Activated CD8-positive, alpha-beta memory T cell treated with anti-CD3 and anti-CD28 coated beads, Interleukin-2, amount 50 U/mL, for 24 hours (primary cell): ENCODE measurements around the gene CEACAM5.
"Not testable (repeated sequence)": the region's sequence is repeated elsewhere in the genome, so short reads cannot be mapped to it uniquely, and the experiment has no call there.

Experiments used
- DNase-seq: peaks from one replicate; pipeline ENCODE4 v3.0.0-alpha.2; 2020; ENCODE audit errors: extremely low read depth

The CEACAM5 gene

DNA sequence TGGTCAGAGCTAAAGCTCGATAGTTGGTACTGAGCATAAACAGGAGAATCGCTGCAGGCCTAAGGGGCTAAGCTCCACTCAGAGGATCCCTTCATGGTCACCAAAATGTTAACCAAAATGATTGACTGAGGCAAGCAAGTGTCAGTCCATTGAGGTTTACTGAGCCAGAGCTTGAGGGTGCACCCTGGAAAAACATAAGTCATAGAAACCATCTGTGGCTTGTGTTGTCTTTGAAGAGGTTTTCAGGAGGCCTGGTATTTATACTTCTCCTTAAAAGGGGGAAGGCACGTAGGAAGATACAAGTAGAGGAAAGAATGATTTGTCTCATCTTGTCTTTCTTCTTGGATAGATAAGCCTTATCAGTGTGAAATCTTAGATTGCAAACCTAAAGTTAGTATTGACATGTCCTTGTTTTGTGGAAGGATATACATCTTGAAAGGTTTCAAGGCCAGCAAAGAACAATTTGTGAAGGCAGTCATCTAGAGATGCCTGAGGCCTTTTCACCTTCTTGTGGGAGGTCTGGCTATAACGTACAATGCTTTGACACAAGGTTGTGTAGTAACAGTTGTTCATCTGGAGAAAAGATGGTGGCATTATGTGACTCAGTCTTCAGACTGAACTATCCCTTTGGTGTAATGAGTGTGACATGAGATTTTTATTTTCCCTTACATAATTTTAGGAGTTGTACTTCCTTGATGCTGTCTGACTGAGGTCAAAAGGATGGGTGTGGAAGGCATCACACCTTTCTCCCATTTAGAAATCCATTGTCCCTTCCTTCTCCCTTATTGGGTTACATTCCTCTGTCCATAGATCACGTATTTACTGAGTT lies 32.2 kb downstream of the CEACAM5 start:
- no peak for DNase-seq

GRCh38 chr19:41741244-41741554 lies 32.8 kb downstream of the CEACAM5 start:
- DNase-seq = no peak

DNA sequence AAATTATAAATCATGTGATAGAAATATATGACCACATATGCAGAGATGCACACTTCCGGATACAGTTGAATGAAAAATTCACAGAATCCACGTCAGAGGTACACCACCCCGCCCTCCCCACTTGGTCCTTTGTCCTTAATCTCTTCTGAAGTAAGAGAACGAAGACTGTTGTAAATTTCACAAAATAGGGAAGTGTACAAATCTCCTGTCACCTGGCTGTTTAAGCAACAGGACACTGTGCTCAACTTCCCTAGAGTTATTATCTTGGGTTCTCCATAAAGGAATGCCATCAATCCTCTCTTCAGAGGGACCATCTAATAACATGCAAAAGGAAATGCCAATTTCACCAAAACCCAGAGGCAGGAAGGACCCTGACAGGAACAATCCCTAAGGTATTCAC lies 36.4 kb downstream of the CEACAM5 start:
- DNase-seq = no peak

GRCh38 chr19:41745756-41746155 lies 37.3 kb downstream of the CEACAM5 start:
- no peak for DNase-seq

DNA sequence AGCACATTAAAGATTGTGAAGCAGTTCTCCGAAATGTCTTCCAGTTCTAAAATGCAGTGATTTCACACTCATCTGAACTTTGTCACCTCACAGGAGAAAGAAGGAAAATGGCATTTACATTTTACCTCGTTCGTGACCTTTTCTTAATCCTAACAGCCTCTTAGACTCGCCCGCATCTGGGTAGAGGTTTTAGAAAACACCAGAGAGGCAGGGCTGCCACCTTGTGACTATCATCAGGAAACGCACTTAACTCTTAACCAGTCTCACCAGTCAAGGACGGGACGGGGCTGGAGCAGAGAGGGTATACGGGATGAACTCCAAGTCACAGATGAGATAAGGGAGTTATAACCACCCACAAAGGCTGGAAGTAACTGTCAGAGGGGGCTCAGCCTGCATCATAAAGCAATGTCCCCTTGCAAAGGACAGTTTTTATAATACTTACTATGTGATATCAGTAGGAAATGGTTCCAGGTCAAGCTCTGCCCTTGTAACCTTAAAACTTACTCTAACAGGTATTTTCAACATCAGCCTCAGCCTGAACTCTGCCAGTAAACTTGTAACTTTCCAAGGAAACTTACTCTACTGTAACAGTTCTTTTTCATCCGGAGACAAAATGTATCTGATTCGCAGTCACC lies 38.3 kb downstream of the CEACAM5 start:
- DNase-seq = peak; percentile 18

DNA sequence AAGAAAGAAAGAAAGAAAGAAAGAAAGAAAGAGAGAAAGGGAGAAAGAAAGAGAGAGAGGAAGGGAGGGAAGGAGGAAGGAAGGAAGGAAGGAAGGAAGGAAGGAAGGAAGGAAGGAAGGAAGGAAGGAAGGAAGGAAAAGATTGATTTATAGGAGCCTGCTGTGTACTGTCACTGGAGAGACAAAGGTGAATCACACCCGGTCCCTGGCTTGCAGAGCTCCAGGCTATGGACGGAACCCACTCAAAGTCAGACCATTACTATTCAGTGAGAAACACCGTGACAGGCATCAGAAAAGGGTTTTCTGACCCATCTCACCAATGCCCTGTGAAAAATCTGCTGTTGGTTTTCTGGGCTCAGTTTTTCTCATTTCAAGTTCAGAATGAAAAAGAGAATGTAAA lies 39.6 kb downstream of the CEACAM5 start:
- no peak for DNase-seq

DNA sequence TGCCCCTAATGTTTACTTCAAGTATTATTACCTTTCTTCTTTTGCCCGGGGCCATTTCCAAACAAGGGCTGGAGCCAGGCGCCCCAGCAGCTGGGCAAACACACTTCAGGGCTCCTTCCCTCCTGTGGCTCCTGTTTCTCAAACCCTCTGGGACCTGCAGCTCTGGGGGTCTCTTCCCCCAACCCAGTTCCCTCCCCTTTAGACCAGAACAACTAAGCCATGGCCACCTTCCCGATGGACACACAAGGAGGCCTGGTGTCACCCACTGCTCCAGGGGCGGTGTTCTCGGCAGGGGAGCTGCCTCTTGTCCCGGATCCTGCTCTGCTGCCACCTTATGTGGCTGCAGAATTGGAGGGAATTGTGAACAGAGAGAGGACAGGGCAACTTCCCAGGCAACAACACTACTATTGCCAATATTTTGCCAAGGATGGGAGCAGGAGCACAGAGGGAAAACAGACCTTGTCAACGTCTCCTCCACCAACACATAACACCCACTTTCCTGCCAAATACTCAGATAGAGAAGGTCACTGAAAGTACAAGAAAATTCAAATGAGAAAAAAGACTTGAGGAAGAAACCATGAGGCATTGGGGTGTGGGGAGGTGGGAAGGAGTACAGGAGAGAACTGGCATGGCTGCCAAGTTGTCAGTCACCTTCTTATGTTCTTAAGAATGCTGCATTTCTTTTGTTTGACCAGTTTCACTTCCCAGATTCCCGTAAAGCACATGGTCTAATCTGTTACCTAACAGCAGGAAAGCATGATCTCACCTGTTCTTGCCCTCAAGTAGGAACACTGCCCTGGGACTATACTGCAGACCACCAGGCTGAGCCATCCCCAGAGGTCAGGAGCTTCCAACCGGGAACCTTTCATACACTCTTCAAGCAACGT lies 42.1 kb downstream of the CEACAM5 start:
- DNase-seq = not testable (repeated sequence)

DNA sequence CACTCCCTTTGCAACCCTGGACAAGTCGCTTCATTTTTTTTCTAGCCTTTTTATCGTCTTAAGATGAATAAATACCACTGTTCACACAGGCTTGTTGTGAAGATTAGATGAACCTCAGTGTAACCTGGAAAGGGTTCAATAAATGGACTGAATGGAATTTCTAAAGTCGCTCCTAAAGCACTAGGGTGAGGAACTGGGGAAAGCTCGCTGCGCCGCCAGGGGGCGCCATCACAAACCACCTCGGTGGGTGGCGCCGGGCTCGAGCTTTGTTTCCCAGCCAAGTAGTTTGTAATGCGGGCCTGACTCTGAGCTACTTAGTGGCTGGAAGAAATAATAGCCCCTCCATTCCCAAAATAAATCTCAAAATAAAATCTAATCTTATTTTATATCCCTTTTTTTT lies 44.7 kb downstream of the CEACAM5 start:
- peak; percentile 35 for DNase-seq

DNA sequence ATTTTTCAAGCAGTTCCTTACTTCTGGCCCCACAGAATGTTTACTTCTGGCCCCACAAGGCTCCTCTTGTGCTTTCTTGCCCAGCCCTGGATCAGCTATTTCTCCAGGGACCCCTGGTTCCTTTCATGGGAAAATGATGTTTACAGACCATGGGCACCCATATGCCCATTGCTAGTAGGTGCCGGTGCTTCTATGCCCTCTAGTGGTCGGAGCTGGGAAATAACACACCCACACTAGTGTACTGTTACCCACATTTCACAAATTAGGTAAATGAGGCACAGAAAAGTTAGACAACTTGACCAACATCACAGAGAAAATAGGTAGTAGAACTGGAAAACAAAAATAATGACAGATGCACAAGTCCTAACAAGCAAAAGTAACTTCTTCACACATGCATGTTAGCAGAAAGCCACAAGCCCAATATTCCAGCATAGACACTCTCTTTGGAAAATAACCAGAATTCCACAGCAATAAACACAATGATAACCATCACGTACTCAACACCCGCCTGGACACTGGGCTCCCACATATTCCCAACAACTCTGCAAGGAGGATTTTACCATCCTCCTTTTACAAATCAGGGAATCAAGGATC lies 45.6 kb downstream of the CEACAM5 start:
- peak; percentile 41 for DNase-seq

GRCh38 chr19:41755328-41755913 lies 47.0 kb downstream of the CEACAM5 start, which contains the start of gene CEACAM6:
Gene CEACAM6 (plus strand): TSS chr19:41755530. CDS start chr19:41755639, 109 bp downstream.
- DNase-seq = no peak

DNA sequence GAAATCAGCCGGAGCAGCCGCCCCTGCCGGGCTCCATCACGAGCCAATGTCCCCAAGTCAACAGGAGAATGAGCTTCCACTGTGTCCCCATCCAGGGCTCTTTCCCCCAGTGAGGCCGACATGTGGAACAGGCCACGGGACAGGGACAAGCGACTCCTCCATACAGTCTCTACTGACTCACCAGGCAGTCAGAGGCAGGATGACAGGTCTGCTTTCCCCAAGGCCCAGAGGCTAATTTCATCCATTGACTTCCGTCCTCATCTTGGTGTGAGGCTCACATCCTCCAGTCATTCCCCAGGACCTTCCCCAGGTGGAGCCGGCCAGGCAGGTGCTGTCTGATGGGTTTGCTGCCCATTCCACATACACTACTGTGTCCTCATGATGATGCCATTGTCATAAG lies 50.4 kb downstream of the CEACAM5 start:
- DNase-seq = no peak

DNA sequence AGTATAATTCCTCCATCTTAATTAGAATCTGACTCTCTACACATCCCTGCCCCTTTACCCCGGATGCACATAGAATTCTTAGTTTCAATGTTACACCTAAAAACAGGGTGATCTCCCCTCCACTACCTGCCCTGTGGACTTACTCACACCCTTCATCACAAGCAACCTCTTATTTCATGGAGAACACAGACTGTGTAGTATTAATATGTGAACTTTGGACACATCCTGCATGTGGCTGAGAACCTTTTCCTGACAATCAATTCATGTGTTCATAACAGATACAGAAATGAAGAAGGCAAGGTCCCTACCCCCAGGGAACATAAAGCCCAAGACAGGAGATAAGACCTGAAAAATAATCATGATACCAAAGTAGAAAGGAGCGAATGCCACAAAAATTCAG lies 58.7 kb downstream of the CEACAM5 start:
- no peak for DNase-seq

DNA sequence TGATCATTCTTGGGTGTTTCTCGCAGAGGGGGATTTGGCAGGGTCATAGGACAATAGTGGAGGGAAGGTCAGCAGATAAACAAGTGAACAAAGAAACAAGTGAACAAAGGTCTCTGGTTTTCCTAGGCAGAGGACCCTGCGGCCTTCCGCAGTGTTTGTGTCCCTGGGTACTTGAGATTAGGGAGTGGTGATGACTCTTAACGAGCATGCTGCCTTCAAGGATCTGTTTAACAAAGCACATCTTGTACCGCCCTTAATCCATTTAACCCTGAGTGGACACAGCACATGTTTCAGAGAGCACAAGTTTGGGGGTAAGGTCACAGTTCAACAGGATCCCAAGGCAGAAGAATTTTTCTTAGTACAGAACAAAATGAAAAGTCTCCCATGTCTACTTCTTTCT lies 59.7 kb downstream of the CEACAM5 start:
- DNase-seq = not testable (repeated sequence)

- DNase-seq = no peak
These were observed 61.2 kb downstream of the CEACAM5 start for GRCh38 chr19:41769608-41770007.

DNA sequence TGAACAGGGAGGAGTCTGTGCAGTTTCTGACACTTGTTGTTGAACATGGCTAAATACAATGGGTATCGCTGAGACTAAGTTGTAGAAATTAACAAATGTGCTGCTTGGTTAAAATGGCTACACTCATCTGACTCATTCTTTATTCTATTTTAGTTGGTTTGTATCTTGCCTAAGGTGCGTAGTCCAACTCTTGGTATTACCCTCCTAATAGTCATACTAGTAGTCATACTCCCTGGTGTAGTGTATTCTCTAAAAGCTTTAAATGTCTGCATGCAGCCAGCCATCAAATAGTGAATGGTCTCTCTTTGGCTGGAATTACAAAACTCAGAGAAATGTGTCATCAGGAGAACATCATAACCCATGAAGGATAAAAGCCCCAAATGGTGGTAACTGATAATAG lies 63.0 kb downstream of the CEACAM5 start:
- DNase-seq = no peak

GRCh38 chr19:41774515-41774980 lies 66.1 kb downstream of the CEACAM5 start:
- no peak for DNase-seq

DNA sequence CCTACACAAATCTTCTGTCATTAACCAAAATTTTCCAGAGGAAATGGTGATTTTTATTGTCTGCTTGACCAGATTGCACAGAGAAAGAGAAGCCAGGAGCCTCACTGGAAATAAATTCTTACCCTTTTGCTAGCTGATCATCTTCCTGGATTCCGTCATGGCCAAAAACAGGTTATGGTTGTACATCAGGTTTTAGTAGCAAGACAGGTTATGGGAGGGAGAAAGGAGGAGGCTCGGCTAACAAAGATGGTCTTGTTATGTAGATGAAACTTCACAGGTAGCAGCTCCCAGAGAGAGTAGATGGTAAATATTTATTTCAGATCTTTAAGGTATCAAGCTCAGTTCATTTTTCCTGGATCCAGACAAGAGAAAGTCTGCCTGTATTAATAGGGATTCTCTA lies 68.3 kb downstream of the CEACAM5 start:
- no peak for DNase-seq
